ENCODE results near the gene PSMD3.
"Not testable (repeated sequence)": the region's sequence is repeated elsewhere in the genome, so short reads cannot be mapped to it uniquely, and the experiment has no call there.

GRCh38 chr17:39948489-39948828 lies 32.1 kb upstream of the PSMD3 start:
- TF ChIP-seq CTCF, POLR2A (IDR thresholded peaks at IDR 0.05): not testable (repeated sequence)

Data from esophagus squamous epithelium (tissue), 4 donors.